Endothelial cell of umbilical vein (primary cell): ENCODE results near the gene MOBP.

ENCODE experiments used
- EZH2 ChIP-seq: IDR thresholded peaks from 2 replicates; pipeline ENCODE4 v1.6.1; 2012; ENCODE audit warnings: borderline replicate concordance, low read depth, mild to moderate bottlenecking, moderate library complexity, low read length, inconsistent platforms; ENCODE audit not compliant: severe bottlenecking
- FOS ChIP-seq: IDR thresholded peaks from 2 replicates; pipeline ENCODE4 v1.6.1; 2011; ENCODE audit warnings: mild to moderate bottlenecking, low read length, moderate library complexity, borderline replicate concordance; ENCODE audit not compliant: insufficient read depth
- GATA2 ChIP-seq: IDR thresholded peaks from 2 replicates; pipeline ENCODE4 v1.7.0; 2011; ENCODE audit warnings: low read depth, mild to moderate bottlenecking, moderate library complexity, mixed read lengths, low read length; ENCODE audit not compliant: insufficient read length, insufficient read depth
- JUN ChIP-seq: IDR thresholded peaks from 2 replicates; pipeline ENCODE4 v1.6.1; 2011; ENCODE audit warnings: borderline replicate concordance, low read depth; ENCODE audit not compliant: insufficient read length, insufficient read depth
- MYC ChIP-seq: IDR thresholded peaks from one replicate; pipeline ENCODE4 v1.6.1; 2011; ENCODE audit warnings: mild to moderate bottlenecking, low read depth, low read length
- POLR2A ChIP-seq: IDR thresholded peaks from 2 replicates; pipeline ENCODE4 v1.6.1; 2012; ENCODE audit warnings: low read depth, mild to moderate bottlenecking, control low read depth, low read length
- POLR2AphosphoS5 ChIP-seq: IDR thresholded peaks from 2 replicates; pipeline ENCODE4 v1.6.1; 2012; ENCODE audit warnings: low read depth, mild to moderate bottlenecking, control low read depth, low read length, moderate library complexity; ENCODE audit not compliant: insufficient read depth
- TF ChIP-seq, protein P1 (sequence below), 2 donors: IDR thresholded peaks; 1 replicate in 1 of 2; 2 replicates in 1 of 2; pipeline ENCODE4 v1.5.1; 2011; ENCODE audit warnings: low read length in 2 of 2, mild to moderate bottlenecking in 2 of 2, moderate library complexity in 2 of 2, control low read depth in 1 of 2, inconsistent platforms in 1 of 2, low read depth in 1 of 2; ENCODE audit not compliant: insufficient read depth in 1 of 2; ENCODE audit errors: extremely low read depth in 1 of 2
- TF ChIP-seq, protein P2 (sequence below): IDR thresholded peaks from 2 replicates; pipeline ENCODE4 v1.6.1; 2011; ENCODE audit not compliant: insufficient read depth, insufficient read length

DNA sequence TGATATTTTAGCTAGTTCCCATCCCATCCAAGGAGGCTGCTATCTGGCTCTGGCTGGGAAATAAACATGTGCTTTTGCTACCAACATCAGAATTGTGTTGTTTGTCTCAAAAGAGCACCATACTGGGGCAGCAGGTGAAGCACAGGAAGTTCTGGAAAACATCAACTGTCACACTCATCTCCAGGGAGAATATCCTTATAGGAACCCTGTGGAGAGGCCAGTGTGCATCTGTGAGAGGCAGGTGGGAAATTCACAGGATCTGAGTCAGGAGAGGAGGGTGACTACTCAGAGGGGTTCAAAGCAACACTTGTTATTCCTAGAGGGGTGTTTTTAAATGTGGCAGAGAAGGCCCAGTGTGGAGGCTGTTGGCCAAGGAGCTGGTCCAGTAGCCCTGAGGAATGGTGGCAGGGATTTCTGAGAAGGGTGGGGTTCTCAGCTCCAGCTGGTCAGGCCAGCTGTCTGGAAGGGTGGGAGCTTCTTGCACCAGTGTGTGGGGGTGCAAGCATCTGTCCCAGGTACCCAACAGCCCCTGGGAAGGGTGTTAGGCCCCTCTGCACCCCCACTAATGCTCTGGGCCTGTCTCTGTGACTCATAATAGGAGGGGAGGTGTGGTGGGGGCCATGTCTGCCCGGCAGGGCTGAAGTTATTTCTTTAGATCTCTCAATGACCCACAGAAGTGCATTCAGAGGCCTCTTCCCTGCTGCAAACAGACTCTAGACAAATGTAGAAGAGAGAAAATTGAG, 32.3 kb upstream of the MOBP start:
- TF ChIP-seq, protein P1, sequence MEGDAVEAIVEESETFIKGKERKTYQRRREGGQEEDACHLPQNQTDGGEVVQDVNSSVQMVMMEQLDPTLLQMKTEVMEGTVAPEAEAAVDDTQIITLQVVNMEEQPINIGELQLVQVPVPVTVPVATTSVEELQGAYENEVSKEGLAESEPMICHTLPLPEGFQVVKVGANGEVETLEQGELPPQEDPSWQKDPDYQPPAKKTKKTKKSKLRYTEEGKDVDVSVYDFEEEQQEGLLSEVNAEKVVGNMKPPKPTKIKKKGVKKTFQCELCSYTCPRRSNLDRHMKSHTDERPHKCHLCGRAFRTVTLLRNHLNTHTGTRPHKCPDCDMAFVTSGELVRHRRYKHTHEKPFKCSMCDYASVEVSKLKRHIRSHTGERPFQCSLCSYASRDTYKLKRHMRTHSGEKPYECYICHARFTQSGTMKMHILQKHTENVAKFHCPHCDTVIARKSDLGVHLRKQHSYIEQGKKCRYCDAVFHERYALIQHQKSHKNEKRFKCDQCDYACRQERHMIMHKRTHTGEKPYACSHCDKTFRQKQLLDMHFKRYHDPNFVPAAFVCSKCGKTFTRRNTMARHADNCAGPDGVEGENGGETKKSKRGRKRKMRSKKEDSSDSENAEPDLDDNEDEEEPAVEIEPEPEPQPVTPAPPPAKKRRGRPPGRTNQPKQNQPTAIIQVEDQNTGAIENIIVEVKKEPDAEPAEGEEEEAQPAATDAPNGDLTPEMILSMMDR (IDR thresholded peaks at IDR 0.05; ENCODE audit: extremely low read depth in 1 of 2, insufficient read depth in 1 of 2, low read depth in 1 of 2, low read length in 2 of 2), result no peak
- TF ChIP-seq EZH2 (no peak), FOS (no peak), GATA2 (no peak), POLR2AphosphoS5 (no peak), POLR2A (no peak), JUN (no peak), MYC (no peak)
- TF ChIP-seq, protein P2, sequence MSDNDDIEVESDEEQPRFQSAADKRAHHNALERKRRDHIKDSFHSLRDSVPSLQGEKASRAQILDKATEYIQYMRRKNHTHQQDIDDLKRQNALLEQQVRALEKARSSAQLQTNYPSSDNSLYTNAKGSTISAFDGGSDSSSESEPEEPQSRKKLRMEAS, result no peak
